Lower lobe of right lung (tissue), 2 donors: ENCODE measurements around the gene LRFN2. TPM values are rescaled to one million over a fixed set of nuclear protein-coding genes. Genes with fewer than 3 reads are reported as not detected.

ENCODE experiments used
- ATAC-seq, 2 donors: fragments of 200-7000 bp; cut with Tn5 transposase; one replicate each; pipeline ENCODE4 v1.9.1; 2020 to 2022; ENCODE audit warnings: mild to moderate bottlenecking in 2 of 2, moderate library complexity in 2 of 2
- DNase-seq: peaks from one replicate; pipeline ENCODE4 v3.0.0-alpha.2; 2020
- H3K27ac ChIP-seq: fragments of 200-600 bp; one replicate; pipeline ENCODE4 v1.8.0; 2022
- H3K27me3 ChIP-seq: fragments of 200-600 bp; one replicate; pipeline ENCODE4 v1.8.0; 2022; ENCODE audit warnings: low read depth
- H3K36me3 ChIP-seq: fragments of 200-600 bp; one replicate; pipeline ENCODE4 v1.8.0; 2022; ENCODE audit warnings: mild to moderate bottlenecking
- H3K4me1 ChIP-seq: fragments of 200-600 bp; one replicate; pipeline ENCODE4 v1.8.0; 2022
- H3K4me3 ChIP-seq: fragments of 200-600 bp; one replicate; pipeline ENCODE4 v1.8.0; 2022; ENCODE audit warnings: mild to moderate bottlenecking
- H3K9me3 ChIP-seq: fragments of 200-600 bp; one replicate; pipeline ENCODE4 v1.8.0; 2022
- CTCF ChIP-seq: fragments of 200-600 bp; IDR thresholded peaks from one replicate; pipeline ENCODE4 v1.8.0; 2022; ENCODE audit warnings: antibody characterized with exemption, mild to moderate bottlenecking
- intact Hi-C: fragments of 100-400 bp; cut with DNase I; formaldehyde crosslinking; loops from one replicate; pipeline ENCODE4 v1.11.0; 2022
- total RNA-seq: library from RNA; stranded (reverse); fragmentation: NEBNext Ultra II Directional; extraction: Animal tissue kit (Norgen Biotek cat#: 25700); gene quantifications from one replicate; pipeline ENCODE4 v1.2.1, GENCODE V29; 2021
- donor health status: DM: no; HTN: yes; CAD: no; lungs with severe emphysema.

LRFN2 gene
- total RNA-seq, 1 donor from 2014 or later = not detected

DNA sequence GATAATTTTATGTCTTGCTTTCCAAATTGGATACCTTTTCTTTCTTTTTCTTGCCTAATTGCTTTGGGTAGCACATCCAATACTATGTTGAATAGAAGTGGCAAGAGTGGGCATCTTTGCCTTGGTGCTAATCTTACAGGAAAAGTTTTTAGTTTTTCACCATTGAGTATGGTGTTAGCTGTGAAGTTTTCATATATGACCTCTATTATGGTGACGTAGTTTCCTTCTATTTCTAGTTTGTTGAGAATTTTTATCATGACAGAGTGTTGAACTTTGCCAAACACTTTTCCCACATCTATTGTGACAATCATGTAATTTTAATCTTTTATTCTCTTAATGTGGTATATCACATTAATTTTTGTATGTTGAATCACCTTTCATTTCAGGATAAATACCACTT, 216.1 kb downstream of the LRFN2 start:
- no peaks in the 10 kb centered on the region for H3K36me3 ChIP-seq
- no peak for TF ChIP-seq CTCF
- no peak overlapping the region for H3K4me3 ChIP-seq
- H3K4me1 ChIP-seq = no peaks in the 10 kb centered on the region
- intact Hi-C loops = no loop called here
- peaks cover 5% of the 10 kb centered on the region for H3K9me3 ChIP-seq
- no peak overlapping the region for H3K27ac ChIP-seq
- H3K27me3 ChIP-seq = no peaks in the 10 kb centered on the region
- DNase-seq = no peak
- ATAC-seq = no peak

DNA sequence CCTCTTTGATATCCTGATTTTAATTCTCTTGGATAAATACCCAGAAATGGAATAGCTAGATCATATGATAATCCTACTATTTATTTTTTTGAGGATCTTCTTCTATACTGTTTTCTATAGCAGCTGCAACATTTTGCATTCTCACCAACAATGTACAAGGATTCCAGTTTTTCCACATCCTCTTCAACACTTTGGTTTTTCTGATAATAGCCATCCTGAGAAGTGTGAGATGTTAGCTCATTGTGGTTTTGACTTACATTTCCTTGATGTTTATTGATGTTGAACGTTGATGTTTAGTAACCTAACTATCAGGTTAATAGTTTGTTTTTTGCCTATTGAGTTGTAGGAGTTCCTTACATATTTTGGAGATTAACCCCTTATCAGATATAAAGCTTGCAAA, 217.3 kb downstream of the LRFN2 start:
- no peak for DNase-seq
- H3K27ac ChIP-seq = no peak overlapping the region
- no peaks in the 10 kb centered on the region for H3K36me3 ChIP-seq
- H3K27me3 ChIP-seq = no peaks in the 10 kb centered on the region
- no peak for ATAC-seq
- TF ChIP-seq CTCF = no peak
- intact Hi-C loops = no loop called here
- no peak overlapping the region for H3K4me3 ChIP-seq
- H3K9me3 ChIP-seq = peaks cover 5% of the 10 kb centered on the region
- H3K4me1 ChIP-seq = no peaks in the 10 kb centered on the region

DNA sequence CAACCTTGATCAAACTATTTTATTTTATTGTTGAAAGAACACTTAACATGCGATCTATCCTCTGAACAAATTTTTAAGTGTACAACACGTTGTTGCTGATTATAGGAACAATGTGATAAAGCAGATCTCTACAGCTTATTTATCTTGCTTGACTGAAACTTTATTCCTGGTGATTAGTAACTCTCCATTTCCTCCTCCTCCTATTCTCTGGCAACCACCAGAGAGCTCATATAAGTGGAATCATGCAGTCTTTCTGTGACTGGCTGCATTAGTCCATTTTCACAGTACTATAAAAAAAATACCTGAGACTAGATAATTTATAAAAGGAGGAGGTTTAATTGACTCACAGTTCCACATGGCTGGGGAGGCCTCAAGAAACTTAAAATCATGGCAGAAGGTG, 218.1 kb downstream of the LRFN2 start:
- DNase-seq (no peak), ATAC-seq (no peak)
- H3K4me3 ChIP-seq = no peak overlapping the region
- no peak overlapping the region for H3K27ac ChIP-seq
- no peak for TF ChIP-seq CTCF
- H3K36me3 ChIP-seq = no peaks in the 10 kb centered on the region
- H3K27me3 ChIP-seq = no peaks in the 10 kb centered on the region
- no peaks in the 10 kb centered on the region for H3K4me1 ChIP-seq
- intact Hi-C loops = no loop called here
- peaks cover 5% of the 10 kb centered on the region for H3K9me3 ChIP-seq

DNA sequence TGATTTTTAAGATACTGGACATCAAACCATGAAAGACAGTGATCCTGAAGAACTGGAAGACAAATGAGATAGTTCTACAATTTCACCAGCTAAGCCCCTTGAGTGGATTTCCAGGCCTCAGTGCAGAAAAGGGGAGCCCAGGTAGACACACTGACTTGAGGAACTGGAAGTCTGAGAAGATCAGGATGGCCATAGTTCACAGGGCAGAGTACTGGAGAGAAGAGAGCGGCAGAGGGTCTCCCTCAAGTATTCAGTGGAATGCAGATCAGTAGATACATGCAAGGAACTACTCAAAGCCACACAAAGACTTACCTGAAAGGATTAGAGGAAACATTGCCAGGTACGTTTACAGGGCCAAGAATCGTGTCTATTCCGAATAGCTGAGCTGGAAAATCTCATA, 224.3 kb downstream of the LRFN2 start:
- no peak for TF ChIP-seq CTCF
- H3K36me3 ChIP-seq = no peaks in the 10 kb centered on the region
- no peaks in the 10 kb centered on the region for H3K27me3 ChIP-seq
- H3K4me1 ChIP-seq = no peaks in the 10 kb centered on the region
- DNase-seq = no peak
- H3K4me3 ChIP-seq = no peak overlapping the region
- intact Hi-C loops = no loop called here
- ATAC-seq = no peak
- H3K9me3 ChIP-seq = peaks cover 5% of the 10 kb centered on the region
- no peak overlapping the region for H3K27ac ChIP-seq

DNA sequence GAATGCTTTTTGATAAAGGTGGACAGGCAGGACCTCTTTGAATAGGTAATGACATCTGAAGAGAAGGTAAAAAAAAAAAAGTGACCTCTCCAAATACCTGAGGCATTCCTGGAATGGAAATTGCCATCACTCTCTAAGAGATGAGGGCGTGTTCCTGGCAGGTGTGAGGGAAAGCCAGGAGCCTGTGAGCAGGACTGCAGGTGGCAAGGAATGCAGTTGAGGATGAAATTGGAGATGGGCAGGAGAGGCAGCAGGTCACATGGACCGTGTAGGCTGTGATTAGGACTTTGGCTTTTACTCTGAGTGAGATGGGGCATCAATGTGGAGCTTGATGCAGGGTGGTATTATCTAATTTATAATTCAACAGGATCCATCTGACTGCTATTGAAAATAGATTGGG, 227.4 kb downstream of the LRFN2 start:
- H3K4me1 ChIP-seq = no peaks in the 10 kb centered on the region
- no peak overlapping the region for H3K4me3 ChIP-seq
- DNase-seq (no peak), ATAC-seq (peak; percentile 84 to 85)
- no peaks in the 10 kb centered on the region for H3K27me3 ChIP-seq
- H3K36me3 ChIP-seq = no peaks in the 10 kb centered on the region
- H3K27ac ChIP-seq = no peak overlapping the region
- intact Hi-C loops = no loop called here
- TF ChIP-seq CTCF = no peak
- no peaks in the 10 kb centered on the region for H3K9me3 ChIP-seq
